ENCODE results near the gene PLA2G5.
"Not testable (repeated sequence)": the region's sequence is repeated elsewhere in the genome, so short reads cannot be mapped to it uniquely, and the experiment has no call there.

The PLA2G5 gene

DNA sequence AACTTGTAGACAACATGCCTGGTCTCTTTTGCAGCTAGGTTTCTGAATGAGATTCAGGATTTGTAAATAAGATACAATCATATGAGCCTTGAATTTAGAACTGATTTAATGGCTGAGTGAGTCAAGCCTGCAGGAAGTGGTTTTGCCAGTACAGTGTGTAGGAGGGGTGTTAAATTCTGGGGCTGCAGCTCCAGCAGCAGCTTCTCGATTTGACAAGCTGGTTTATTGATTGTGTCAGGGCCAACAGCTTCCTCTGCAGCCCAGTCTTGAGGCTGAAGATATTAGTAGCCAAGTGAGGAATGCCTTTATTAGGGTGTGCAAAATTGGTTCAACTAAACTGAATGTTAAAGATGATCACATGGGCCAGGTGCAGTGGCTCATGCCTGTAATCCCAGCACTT is 11.5 kb upstream of the PLA2G5 start:
- Histone ChIP-seq H3K4me1 (ENCODE audit: low read length) (no peaks in the 10 kb centered on the region), H3K27ac (ENCODE audit: low read length) (no peak overlapping the region), H3K4me2 (ENCODE audit: low read depth, low read length) (no peak overlapping the region), H3F3A (ENCODE audit: insufficient read depth, low read length) (no peaks in the 10 kb centered on the region), H3K9ac (ENCODE audit: low read length) (no peak overlapping the region), H3K79me2 (ENCODE audit: low read length) (no peaks in the 10 kb centered on the region), H4K20me1 (ENCODE audit: insufficient read depth, low read length) (no peaks in the 10 kb centered on the region), H3K27me3 (replicated peaks; ENCODE audit: insufficient read depth, low read length) (peaks cover 11% of the 10 kb centered on the region; the same call in 1 of the 2 replicates), H3K9me3 (replicated peaks; ENCODE audit: insufficient read depth, low read length) (no peaks in the 10 kb centered on the region), H3K36me3 (replicated peaks; ENCODE audit: insufficient read depth, low read length) (no peaks in the 10 kb centered on the region), H2AFZ (ENCODE audit: low read length) (no peak overlapping the region), H3K4me3 (ENCODE audit: low read length) (no peak overlapping the region), H3K9me2 (replicated peaks; ENCODE audit: insufficient read depth, low read length) (no peaks in the 10 kb centered on the region)
- TF ChIP-seq EZH2 (optimal IDR thresholded peaks at IDR 0.05; ENCODE audit: low read depth, low read length), result no peak
- no peak for TF ChIP-seq EZH2phosphoT487 (IDR thresholded peaks at IDR 0.05; ENCODE audit: low read length)
- TF ChIP-seq, protein P1, sequence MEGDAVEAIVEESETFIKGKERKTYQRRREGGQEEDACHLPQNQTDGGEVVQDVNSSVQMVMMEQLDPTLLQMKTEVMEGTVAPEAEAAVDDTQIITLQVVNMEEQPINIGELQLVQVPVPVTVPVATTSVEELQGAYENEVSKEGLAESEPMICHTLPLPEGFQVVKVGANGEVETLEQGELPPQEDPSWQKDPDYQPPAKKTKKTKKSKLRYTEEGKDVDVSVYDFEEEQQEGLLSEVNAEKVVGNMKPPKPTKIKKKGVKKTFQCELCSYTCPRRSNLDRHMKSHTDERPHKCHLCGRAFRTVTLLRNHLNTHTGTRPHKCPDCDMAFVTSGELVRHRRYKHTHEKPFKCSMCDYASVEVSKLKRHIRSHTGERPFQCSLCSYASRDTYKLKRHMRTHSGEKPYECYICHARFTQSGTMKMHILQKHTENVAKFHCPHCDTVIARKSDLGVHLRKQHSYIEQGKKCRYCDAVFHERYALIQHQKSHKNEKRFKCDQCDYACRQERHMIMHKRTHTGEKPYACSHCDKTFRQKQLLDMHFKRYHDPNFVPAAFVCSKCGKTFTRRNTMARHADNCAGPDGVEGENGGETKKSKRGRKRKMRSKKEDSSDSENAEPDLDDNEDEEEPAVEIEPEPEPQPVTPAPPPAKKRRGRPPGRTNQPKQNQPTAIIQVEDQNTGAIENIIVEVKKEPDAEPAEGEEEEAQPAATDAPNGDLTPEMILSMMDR (IDR thresholded peaks at IDR 0.05; ENCODE audit: low read length), result no peak
- DNase-seq, result no peak

DNA sequence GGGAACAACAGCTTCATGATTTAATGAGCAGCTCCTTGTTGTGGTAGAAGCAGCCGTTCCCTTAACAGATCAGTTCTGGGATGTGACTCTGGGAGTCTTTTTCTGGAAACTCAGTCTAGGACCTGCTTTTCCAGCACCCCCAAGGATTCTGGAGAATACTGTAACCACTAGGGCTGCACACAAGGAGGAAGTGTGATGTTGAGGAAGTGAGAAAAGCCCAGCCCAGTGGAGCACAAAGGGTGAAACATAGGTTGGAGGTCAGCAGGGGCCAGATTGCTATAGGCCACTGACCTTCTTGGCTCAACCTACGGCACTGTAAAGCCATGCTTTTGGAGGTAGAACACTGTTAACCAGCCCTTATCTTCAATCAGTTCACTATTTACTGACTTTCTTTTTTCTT is 10.1 kb upstream of the PLA2G5 start:
- no peaks in the 10 kb centered on the region for H3K79me2 ChIP-seq (ENCODE audit: low read length)
- no peaks in the 10 kb centered on the region for H4K20me1 ChIP-seq (ENCODE audit: insufficient read depth, low read length)
- TF ChIP-seq EZH2phosphoT487 (IDR thresholded peaks at IDR 0.05; ENCODE audit: low read length) (no peak), EZH2 (optimal IDR thresholded peaks at IDR 0.05; ENCODE audit: low read depth, low read length) (no peak)
- TF ChIP-seq, protein P1 (IDR thresholded peaks at IDR 0.05; ENCODE audit: low read length), result no peak
- H3F3A ChIP-seq (ENCODE audit: insufficient read depth, low read length), result no peaks in the 10 kb centered on the region
- H3K27me3 ChIP-seq (replicated peaks; ENCODE audit: insufficient read depth, low read length), result 0 out of 2 replicates have a peak, but pooled peaks cover 11% of the 10 kb centered on the region
- H3K4me2 ChIP-seq (ENCODE audit: low read depth, low read length), result no peak overlapping the region
- H3K4me1 ChIP-seq (ENCODE audit: low read length), result no peaks in the 10 kb centered on the region
- H3K9me2 ChIP-seq (replicated peaks; ENCODE audit: insufficient read depth, low read length), result no peaks in the 10 kb centered on the region
- H3K9me3 ChIP-seq (replicated peaks; ENCODE audit: insufficient read depth, low read length), result no peaks in the 10 kb centered on the region
- no peak overlapping the region for H3K27ac ChIP-seq (ENCODE audit: low read length)
- H3K36me3 ChIP-seq (replicated peaks; ENCODE audit: insufficient read depth, low read length), result no peaks in the 10 kb centered on the region
- no peak overlapping the region for H3K4me3 ChIP-seq (ENCODE audit: low read length)
- no peak for DNase-seq
- no peak overlapping the region for H3K9ac ChIP-seq (ENCODE audit: low read length)
- H2AFZ ChIP-seq (ENCODE audit: low read length), result no peak overlapping the region

DNA sequence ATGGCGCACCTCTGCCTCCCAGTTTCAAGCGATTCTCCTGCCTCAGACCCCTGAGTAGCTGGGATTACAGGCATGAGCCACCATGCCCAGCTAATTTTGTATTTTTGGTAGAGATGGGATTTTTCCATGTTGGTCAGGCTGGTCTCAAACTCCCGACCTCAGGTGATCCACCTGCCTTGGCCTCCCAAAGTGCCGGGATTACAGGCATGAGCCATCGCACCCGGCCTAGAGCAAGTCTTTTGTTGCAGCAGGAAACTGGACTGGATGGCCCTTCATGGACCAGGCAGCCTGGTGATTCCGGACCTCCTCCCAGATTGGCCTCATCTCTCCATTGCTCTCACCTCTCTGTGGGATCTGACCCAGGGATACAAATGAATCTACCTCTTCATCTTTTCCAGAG is 9.2 kb upstream of the PLA2G5 start:
- H3K27me3 ChIP-seq (replicated peaks; ENCODE audit: insufficient read depth, low read length); H3F3A ChIP-seq (ENCODE audit: insufficient read depth, low read length); H3K4me1 ChIP-seq (ENCODE audit: low read length); H3K36me3 ChIP-seq (replicated peaks; ENCODE audit: insufficient read depth, low read length); H3K9me2 ChIP-seq (replicated peaks; ENCODE audit: insufficient read depth, low read length); H4K20me1 ChIP-seq (ENCODE audit: insufficient read depth, low read length); H3K79me2 ChIP-seq (ENCODE audit: low read length); H3K27ac ChIP-seq (ENCODE audit: low read length); H3K4me3 ChIP-seq (ENCODE audit: low read length); H3K4me2 ChIP-seq (ENCODE audit: low read depth, low read length); H3K9me3 ChIP-seq (replicated peaks; ENCODE audit: insufficient read depth, low read length); H3K9ac ChIP-seq (ENCODE audit: low read length); DNase-seq; H2AFZ ChIP-seq (ENCODE audit: low read length): not testable (repeated sequence)

DNA sequence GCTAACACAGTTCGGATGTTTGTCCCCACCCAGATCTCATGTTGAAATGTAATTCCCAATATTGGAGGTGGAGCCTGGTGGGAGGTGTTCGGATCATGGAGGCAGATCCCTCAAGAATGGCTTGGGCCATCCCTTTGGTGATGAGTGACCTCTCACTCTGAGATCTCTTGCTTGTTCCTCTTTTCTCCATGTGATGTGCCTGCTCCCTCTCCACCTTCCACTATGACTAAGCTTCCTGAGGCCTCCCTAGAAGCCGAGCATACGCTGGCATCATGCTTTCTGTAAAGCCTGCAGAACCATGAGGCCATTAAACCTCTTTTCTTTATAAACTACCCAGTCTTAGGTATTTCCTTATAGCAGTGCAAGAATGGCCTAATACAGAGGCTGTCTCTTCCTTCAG is 8.1 kb upstream of the PLA2G5 start:
- no peaks in the 10 kb centered on the region for H3F3A ChIP-seq (ENCODE audit: insufficient read depth, low read length)
- H3K36me3 ChIP-seq (replicated peaks; ENCODE audit: insufficient read depth, low read length), result no peaks in the 10 kb centered on the region
- no peak overlapping the region for H3K9ac ChIP-seq (ENCODE audit: low read length)
- H3K27me3 ChIP-seq (replicated peaks; ENCODE audit: insufficient read depth, low read length), result no peaks in the 10 kb centered on the region
- no peaks in the 10 kb centered on the region for H3K79me2 ChIP-seq (ENCODE audit: low read length)
- no peak overlapping the region for H3K4me3 ChIP-seq (ENCODE audit: low read length)
- no peak overlapping the region for H3K27ac ChIP-seq (ENCODE audit: low read length)
- H3K9me3 ChIP-seq (replicated peaks; ENCODE audit: insufficient read depth, low read length), result no peaks in the 10 kb centered on the region
- no peaks in the 10 kb centered on the region for H3K4me1 ChIP-seq (ENCODE audit: low read length)
- H4K20me1 ChIP-seq (ENCODE audit: insufficient read depth, low read length), result no peaks in the 10 kb centered on the region
- no peak overlapping the region for H3K4me2 ChIP-seq (ENCODE audit: low read depth, low read length)
- H2AFZ ChIP-seq (ENCODE audit: low read length), result no peak overlapping the region
- H3K9me2 ChIP-seq (replicated peaks; ENCODE audit: insufficient read depth, low read length), result no peaks in the 10 kb centered on the region
- no peak for DNase-seq
- TF ChIP-seq, protein P1 (IDR thresholded peaks at IDR 0.05; ENCODE audit: low read length), result no peak
- TF ChIP-seq EZH2 (optimal IDR thresholded peaks at IDR 0.05; ENCODE audit: low read depth, low read length), result no peak
- TF ChIP-seq EZH2phosphoT487 (IDR thresholded peaks at IDR 0.05; ENCODE audit: low read length), result no peak

All from MM.1S (cell line).